HG03103 (cell line): ENCODE measurements around the gene YWHAE.
"Not testable (repeated sequence)": the region's sequence is repeated elsewhere in the genome, so short reads cannot be mapped to it uniquely, and the experiment has no call there.

Experiments
- ATAC-seq: cut with Tn5 transposase; IDR thresholded peaks from one replicate; pipeline ENCODE4 v1.9.1; 2021; ENCODE audit warnings: low read depth; ENCODE audit not compliant: unreplicated experiment

Gene YWHAE

GRCh38 chr17:1413281-1413791, 13.3 kb upstream of the YWHAE start:
- ATAC-seq = no peak

DNA sequence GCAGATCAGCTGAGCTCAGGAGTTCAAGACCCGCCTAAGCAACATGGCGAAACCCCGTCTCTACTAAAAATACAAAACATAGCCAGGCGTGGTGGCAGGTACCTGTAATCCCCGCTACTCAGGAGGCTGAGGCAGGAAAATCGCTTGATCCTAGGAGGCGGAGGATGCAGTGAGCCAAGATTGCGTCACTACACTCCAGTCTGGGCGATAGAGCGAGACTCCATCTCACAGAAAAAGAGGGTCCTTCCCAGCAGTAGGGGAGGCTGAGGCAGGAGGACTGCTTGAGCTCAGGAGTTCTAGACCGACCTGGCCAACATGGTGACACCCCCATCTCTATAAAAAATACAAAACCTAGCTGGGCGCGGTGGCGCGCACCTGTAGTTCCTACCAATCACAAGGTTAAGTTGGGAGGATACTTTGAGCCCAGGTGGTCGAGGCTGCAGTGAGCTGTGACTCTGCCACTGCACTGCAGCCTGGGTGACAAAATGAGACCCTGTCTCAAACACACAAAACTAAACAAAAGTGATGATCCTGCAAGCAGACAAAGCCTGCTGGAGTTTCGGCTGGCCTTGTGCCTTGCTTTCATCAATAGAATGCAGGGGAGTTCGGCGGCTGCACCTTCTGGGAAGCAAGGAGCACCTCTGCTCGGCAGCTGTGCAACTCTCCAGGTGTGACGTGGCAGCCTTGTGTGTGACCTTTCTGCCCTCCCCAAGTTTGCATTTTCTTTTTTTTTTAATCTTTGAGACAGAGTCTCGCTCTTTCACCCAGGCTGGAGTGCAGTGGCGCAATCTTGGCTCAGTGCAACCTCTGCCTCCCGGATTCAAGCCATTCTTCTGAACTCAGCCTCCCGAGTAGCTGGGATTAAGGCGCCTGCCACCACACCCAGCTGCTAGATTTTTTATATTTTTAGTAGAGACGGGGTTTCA, 12.4 kb upstream of the YWHAE start:
- ATAC-seq = no peak

DNA sequence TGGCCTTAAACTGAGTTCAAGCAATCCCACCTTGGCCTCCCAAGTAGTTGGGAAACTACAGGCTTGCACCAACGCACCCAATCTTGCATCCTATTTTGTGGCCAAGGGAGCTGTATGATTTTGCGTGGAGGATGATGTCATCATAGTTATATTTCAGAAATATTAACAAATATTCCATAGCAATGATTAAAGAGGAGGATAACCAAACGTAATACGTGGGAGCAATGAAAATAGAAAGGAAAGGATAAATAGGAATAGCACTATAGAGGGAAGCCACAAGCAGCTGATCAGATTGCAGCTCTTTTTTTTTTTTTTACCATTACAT, 2.2 kb upstream of the YWHAE start:
- ATAC-seq = no peak

DNA sequence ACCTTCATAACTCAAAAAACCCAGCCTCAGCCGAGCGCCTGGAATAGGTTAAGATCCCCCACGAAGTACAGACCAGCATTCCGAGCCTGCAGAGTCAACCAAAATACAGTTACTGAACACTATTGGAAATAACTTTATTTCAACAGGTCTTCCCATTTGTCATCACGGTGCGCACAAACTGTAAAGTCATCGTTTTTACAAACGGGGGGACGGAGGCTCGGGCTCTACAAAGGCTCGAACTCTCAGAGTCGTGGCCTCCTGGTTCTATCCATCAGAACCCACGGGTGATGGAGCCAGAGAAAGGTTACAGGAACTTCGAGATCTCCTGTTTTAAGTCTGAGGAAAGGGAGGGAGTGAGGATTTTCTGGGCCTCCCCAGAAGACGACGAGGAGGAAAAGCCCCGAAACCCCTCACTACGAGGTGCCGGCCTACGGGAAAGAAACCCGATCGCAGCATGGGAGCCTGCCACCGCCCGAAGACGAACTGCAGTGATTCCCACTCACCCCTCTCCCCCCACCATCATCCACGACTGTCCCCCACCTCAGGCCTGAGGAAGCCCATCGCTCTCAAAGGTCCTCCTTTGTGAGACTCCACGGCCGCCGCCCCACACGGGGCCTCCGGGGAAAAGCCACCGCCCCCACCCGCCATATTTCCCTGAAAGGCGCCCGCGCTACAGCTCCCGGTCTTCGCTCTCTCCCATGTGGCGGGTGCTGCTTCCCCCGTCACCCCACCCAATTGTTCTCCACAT, 917 bp downstream of the YWHAE start:
- ATAC-seq = no peak

DNA sequence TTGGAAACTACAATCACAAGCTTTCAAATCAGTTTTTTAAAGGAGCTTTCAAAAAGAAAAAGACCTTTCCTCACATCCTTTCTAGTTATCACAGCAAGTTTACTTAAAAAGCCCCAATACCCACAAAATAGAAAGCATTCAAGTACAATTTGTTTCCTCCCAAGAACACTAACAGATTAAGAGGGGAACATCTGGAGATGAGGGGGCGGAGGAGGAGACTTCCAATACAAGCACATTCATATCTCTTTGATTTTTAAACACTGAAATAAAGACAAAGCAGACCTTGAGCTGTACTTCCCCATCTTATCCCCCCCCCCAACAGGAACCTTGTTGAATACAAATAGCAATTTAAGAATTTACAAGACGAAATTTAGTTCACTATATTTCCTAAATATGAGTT, 2.0 kb downstream of the YWHAE start:
- ATAC-seq = no peak

DNA sequence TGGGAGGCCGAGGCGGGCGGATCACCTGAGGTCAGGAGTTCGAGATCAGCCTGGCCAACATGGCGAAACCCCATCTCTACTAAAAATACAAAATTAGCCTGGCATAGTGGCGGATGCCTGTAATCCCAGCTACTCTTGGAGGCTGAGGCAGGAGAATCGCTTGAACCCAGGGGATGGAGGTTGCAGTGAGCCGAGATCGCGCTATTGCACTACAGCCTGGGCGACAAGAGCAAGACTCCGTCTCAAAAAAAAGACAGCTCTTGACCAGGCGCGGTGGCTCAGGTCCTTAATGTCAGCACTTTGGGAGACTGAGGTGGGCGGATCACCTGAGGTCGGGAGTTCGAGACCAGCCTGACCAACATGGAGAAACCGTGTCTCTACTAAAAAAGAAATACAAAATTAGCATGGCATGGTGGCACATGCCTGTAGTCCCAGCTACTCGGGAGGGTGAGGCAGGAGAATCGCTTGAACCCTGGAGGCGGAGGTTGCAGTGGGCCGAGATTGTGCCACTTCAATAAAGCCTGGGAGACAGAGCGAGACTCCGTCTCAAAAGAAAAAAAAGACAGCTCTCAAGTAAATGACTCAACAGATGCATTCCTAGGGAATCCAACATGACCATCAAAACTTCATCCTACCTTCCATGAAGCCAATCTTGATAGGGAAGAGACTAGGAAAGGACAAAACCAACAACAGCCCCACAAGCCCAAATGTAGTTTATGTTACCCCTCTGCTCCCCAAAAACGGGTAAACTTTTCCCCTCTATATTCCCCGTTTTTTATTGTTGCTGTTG, 4.0 kb downstream of the YWHAE start:
- not testable (repeated sequence) for ATAC-seq

DNA sequence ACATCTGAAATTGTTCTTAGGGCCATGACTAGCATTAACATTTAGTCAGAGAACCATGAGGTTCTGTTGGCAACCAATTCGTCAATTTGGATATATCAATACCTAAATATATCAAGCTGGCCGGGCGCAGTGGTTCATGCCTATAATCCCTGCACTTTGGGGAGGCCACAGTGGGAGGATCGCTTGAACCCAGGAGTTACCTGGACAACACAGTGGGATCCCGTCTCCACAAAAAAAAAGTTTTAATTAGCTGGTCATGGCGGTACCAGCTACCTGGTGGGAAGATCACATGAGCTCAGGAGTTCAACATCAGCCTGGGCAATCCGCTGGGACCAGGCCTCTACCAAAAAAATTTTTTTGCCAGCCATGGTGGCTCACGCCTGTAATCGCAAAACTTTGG, 8.4 kb downstream of the YWHAE start:
- ATAC-seq = no peak

DNA sequence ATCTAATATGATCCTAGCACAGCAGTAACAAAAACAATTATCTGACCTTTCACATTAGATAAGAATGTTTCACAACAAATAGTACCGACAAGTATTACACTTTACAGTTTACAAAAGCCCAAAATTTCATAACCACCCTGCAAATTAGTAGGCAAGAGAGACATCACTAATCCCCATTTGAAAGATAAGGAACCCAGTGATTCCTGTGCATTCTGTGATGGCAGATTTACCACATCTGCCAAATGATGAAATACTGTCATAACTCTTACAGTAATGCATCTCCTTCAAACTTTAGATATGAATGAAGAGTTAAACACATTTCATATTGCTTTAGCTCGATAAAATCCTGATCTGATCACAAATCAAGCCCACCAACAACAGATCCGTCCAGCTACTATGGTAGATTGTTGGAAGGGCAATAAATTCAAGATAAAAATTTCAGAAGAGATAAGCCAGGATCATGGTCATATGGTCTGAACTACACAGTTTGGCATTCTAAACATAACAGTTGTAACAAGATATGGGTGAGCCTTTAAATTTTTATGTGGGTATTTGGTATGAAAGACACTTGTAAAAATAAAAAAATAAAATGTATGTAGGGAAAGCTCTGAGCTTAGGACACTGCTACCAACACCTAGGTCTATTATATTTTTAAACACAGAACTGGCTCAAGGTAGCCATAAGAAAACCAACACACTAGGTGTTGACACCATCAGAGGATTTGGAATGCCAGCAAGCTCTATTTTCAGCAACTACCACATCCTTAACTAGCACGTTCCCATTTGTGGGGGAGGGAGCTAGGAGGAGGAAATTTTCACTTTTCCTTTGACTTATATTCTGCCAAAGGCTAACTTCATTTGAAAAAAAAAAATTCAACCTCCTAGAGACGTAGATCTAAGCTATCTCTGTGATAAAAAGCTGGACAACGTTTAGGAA, 9.3 kb downstream of the YWHAE start:
- ATAC-seq = no peak

DNA sequence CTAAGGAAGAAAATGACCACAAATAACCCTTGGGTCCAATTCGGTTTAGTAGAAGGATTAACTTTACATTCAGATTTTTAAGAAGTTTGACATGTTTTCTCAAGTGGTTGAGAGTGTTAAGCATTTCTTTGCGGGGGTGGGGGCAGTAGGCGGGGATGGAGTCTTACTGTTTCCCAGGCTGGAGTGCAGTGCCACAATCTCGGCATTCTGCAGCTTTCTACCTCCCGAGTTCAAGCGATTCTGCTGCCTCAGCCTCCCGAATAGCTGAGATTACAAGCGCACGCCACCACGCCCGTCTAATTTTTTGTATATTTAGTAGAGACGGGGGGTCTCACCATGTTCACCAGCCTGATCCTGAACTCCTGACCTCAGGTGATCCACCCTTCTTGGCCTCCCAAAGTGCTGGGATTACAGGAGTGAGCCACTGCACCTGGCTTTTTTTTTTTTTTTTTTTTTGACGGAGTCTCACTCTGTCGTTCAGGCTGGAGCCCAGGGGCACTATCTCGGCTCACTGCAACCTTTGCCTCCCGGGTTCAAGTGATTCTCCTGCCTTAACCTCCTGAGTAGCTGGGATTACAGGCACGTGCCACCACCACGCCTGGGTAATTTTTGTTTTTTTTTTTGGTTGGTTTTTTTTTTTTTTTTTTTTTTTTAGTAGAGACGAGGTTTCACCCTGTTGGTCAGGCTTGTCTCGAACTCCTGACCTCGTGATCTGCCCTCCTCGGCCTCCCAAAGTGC, 12.4 kb downstream of the YWHAE start:
- ATAC-seq = not testable (repeated sequence)

DNA sequence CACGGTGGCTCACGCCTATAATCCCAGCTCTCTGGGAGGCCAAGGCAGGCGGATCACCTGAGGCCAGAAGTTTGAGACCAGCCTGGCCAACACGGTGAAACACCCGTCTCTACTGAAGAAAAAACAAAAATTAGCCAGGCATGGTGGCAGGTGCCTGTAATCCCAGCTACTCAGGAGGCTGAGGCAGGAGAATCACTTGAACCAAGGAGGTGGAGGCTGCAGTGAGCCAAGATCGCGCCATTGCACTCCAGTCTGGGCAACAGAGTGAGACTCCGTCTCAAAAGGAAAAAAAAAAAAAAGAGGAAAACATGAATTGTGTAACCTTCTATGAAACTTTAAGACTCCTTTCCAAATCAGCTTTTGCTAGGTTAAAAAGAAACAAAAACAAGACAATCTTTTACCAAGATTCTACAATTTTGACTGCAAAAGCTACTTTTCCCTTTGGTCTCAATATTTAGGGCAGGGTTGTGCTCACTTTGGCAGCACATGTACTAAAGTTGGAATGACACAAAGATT, 13.3 kb downstream of the YWHAE start:
- not testable (repeated sequence) for ATAC-seq

- ATAC-seq = no peak
Observed at GRCh38 chr17:1386265-1386664, 13.8 kb downstream of the YWHAE start.

- no peak for ATAC-seq
Observed at GRCh38 chr17:1385861-1386260, 14.2 kb downstream of the YWHAE start.

DNA sequence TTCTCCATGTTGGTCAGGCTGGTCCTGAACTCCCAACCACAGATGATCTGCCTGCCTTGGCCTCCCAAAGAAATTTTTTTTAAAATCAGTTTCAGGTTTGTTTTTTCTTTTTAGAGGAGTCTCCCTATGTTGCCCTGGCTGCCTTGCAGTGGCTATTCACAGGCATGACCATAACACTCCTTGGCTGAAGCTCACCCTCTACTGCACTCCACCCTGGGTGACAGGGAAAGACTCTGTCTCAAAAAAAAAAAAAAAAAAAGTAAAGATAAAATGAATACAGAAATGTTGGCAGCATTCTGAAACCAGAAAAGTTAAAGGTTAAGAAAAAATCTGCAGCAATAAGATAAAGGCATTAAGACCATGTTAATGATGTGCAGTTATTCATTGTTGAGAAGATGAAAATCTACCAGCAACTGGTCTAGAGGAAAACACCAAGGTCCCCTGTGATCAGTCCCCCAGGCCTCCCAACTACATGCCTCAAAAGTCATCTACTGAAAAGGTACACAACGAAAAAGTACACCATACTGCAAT, 15.1 kb downstream of the YWHAE start:
- no peak for ATAC-seq

GRCh38 chr17:1379930-1380313, 20.1 kb downstream of the YWHAE start:
- ATAC-seq = no peak

GRCh38 chr17:1379208-1379929, 20.7 kb downstream of the YWHAE start:
- ATAC-seq = no peak

DNA sequence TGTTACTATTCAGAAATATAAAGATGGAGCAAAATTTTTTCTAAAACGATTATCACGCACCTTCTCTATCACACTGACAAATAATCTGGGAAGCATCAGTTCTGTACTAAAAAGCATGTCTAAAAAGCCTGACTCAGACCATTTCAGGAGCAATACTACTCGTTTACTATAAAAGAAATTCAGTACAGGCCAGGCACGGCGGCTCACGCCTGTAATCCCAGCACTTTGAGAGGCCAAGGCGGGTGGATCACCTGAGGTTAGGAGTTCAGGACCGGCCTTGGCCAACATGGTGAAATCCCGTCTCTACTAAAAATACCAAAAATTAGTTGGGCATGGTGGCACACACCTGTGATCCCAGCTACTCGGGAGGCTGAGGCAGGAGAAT, 21.6 kb downstream of the YWHAE start:
- ATAC-seq = not testable (repeated sequence)

- ATAC-seq = no peak
Observed at GRCh38 chr17:1377334-1377733, 22.7 kb downstream of the YWHAE start.

DNA sequence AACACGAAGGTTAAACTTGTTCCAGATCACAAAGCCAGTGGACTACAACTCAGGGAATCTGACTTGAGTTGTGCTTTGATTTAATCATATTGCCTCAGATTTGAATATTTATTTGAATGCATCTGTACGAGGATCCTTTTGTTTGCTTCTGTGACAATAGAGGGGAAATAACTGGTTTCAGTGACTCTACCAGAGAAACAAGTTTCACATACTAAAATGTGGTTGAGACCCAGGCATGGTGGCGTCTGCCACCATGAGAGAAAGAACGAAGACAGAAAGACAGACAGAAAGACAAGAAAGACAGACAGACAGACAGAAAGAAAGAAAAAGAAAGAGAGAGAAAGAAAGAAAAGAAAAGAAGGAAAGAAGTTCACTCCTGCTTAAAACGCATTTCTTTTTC, 24.0 kb downstream of the YWHAE start:
- no peak for ATAC-seq
